GM12801 (cell line): ENCODE measurements around the gene NGFR.

Source experiments
- TF ChIP-seq, protein P1 (sequence below): IDR thresholded peaks from one replicate; pipeline ENCODE4 v1.5.1; 2011; ENCODE audit warnings: control low read depth; ENCODE audit not compliant: insufficient read length; ENCODE audit errors: extremely low read depth

NGFR gene

GRCh38 chr17:49464049-49464448 lies 31.0 kb upstream of the NGFR start:
- TF ChIP-seq, protein P1, sequence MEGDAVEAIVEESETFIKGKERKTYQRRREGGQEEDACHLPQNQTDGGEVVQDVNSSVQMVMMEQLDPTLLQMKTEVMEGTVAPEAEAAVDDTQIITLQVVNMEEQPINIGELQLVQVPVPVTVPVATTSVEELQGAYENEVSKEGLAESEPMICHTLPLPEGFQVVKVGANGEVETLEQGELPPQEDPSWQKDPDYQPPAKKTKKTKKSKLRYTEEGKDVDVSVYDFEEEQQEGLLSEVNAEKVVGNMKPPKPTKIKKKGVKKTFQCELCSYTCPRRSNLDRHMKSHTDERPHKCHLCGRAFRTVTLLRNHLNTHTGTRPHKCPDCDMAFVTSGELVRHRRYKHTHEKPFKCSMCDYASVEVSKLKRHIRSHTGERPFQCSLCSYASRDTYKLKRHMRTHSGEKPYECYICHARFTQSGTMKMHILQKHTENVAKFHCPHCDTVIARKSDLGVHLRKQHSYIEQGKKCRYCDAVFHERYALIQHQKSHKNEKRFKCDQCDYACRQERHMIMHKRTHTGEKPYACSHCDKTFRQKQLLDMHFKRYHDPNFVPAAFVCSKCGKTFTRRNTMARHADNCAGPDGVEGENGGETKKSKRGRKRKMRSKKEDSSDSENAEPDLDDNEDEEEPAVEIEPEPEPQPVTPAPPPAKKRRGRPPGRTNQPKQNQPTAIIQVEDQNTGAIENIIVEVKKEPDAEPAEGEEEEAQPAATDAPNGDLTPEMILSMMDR: no peak

DNA sequence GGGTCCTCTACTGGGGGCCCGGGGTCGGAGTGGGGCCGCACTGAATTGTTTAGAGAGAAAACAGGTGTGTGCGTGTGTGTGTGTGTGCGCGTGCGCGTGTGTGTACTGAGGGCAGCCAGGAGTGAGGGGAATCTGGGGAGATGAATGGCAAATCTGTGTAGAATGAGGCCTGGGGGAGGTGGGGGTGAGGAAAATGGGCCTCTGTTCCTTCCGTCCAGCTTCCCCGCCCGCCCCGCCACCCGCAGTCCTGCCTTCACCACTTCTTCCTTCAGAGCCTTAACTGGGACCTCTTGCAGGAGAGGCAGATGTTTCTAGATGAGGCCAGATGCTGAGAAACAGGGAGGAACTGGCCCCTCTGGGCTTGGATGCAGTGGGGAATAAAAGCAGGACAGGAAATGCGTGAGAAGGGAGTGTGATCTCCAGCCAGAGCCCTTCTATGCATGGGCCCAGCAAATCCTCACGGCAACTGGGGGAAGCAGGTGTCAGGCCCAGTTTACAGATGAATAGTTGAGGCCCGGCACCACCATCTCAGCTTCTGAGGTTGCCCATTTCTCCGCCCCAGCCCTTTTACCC lies 29.7 kb upstream of the NGFR start:
- TF ChIP-seq, protein P1: no peak

- TF ChIP-seq, protein P1: no peak
Measured at GRCh38 chr17:49466436-49466835, 28.7 kb upstream of the NGFR start.

- TF ChIP-seq, protein P1: no peak
Measured at GRCh38 chr17:49467175-49467574, 27.9 kb upstream of the NGFR start.

DNA sequence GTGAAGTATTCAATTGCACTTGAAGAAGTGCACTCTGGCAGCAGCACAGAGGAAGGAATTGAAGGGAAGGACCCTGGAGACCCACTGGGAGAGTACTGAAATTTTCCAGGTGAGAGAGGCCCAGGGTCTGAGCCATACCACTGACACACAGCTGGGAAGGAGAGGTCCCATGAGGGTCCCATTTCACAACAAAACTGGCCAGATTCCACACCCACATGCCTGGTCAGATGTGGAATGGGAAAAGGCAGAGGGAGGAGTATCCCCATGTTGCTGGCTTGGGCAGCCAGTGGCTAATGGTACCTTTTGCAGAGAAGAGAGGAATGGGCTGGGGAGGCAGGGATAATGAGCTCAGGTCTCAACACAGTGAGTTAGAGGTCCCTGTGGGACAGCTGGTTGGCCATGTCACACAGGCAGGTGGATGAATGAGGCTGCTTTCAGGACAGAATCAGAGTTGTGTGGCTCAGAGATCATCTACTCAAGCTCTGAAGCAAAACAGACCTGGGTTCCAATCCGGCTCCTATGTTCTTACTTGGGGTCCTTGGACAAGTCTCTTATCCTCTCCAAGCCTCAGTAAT lies 26.2 kb upstream of the NGFR start:
- TF ChIP-seq, protein P1: no peak

DNA sequence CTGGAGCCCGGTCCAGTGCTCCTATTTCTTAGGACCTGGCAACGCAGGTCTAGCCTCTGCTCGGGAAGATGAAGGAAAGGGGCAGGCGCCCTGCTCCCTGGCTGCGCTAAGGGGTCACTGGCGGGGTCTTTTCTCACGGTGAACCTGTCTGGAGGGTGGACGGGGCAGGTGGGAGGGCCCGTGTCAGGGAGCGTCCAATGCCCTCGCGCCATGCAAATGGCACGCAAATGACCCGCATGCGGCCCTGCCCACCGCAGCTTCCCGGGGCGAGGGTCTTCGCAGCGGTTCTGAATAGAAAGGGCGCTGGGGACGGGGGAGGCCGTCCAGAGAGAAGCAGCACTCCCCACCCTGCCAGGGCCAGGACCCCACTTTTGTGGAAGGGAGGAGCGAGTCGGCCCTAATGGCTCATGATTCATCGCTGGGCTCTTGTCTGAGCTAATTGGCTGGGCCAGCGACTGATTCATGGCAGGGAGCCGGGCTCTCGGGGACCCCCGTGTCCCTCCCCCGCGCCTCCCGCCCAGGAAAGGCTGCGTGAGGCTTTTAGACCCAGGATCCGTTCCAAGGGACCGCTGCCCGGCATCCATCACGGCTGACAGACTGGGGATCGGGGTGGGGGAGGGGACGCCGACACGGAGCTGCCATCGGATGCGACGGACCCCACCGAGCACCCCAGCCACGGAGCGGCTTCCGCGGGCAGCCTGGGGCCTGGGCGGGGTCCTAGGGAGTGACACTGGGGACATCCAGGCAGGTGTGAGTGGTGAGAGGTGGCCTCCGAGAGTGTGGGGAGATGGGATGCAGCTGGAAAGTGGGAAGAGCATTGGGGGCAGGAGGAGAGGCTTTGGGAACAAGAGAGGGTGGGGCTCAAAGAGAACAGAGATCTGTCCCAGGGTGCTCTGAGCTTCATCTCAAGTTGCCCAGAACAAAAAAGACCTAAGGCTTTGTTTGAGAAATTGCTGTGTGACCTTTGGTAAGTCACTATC lies 25.0 kb upstream of the NGFR start:
- TF ChIP-seq, protein P1: no peak

- TF ChIP-seq, protein P1: no peak
Measured at GRCh38 chr17:49471089-49471683, 23.9 kb upstream of the NGFR start.
